Measurements from ENCODE around the gene ARHGAP36.

ARHGAP36 gene

DNA sequence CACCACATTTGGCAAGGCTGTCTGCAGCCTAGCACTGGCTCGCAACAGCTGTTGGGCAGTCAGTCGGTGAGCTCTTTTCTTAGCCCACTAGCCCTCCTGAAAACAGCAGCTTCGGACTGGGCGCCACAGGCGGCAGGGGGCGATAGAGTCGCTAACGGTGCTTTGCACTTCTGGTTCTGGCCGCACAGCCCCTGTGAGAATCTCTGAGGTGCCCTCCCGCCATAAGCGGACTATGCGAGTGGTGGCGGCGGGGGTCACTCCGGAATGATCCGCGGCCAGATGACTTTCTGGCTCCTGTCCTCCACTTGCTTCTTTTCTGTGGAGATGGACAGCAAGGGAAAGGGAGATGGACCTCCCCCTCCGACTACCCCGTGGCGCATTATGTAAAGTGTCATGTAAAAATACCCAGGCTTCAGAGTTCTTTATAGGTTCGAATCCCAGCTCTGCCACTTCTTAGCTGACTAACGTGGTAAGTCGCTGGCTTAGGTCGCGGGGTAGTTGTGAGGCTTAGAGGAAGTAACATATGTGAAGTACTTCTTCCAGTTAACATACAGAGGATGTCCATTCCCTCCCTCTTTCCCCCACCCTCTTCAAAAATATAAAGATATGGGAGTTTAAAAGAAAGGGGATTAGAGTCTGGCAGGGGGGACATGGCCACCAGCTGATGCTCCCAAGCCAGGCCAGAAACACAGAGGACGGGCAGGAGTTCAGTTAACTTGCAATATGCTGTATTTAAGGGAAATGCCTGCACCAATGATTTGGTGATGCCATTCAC, 11.0 kb downstream of the ARHGAP36 start:
- DNase-seq (ENCODE audit: low read depth in 2 of 3, low spot score in 2 of 3), result no peak

DNA sequence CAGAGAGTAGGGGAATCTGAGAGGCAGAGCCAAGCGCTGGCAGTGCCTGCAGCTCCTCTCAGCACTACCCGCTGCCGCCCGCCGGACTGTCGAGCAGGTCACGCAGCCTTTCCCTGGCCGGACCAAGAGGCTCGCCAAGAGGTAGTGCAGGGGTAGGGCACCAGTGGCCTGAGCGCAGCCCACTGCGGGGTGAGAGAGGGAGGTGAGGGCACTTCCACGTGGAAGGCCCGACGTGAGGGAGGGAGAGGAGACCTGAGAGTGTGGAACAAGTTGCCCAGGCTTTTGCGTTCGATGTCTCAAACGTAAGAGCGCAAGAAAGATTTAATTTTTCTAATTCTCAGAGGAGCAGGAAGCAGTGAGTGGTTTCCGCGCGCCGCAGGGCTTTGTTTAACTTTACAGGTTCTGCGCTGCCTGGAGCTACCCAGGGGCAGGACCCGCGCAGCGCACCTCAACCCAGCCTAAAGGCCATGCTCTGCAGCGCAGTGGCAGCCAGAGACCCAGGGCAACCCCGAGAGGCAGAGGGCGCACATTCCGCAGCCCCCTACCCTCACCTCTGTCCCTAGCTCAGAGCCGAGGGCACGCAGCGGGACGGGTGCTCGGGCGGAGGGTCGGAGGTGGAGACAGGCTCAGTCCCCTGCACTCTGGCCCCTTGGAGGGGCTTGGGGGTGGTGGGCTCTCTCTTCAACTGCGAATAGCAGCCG, 14.9 kb downstream of the ARHGAP36 start:
- DNase-seq (ENCODE audit: low read depth in 2 of 3, low spot score in 2 of 3), result no peak

DNA sequence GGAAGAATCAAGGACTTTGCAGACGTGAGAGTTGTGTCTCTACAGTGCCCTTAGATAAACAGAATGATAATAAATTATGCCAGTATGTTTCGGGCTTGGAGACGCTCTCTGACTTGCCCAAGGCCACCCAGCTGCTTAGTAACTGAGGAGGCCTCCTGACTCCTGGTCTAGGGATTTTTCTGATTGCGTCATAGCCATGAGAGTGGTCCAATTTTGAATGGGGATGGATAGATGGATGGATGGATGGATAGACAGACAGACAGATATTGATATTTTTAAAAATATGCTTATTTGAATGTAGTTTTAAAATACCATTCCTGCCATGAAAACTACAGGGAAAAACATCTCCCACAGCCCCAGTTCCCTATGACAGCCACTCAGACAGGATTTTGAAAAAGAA, 15.5 kb downstream of the ARHGAP36 start:
- no peak for DNase-seq (ENCODE audit: low read depth in 2 of 3, low spot score in 2 of 3)

DNA sequence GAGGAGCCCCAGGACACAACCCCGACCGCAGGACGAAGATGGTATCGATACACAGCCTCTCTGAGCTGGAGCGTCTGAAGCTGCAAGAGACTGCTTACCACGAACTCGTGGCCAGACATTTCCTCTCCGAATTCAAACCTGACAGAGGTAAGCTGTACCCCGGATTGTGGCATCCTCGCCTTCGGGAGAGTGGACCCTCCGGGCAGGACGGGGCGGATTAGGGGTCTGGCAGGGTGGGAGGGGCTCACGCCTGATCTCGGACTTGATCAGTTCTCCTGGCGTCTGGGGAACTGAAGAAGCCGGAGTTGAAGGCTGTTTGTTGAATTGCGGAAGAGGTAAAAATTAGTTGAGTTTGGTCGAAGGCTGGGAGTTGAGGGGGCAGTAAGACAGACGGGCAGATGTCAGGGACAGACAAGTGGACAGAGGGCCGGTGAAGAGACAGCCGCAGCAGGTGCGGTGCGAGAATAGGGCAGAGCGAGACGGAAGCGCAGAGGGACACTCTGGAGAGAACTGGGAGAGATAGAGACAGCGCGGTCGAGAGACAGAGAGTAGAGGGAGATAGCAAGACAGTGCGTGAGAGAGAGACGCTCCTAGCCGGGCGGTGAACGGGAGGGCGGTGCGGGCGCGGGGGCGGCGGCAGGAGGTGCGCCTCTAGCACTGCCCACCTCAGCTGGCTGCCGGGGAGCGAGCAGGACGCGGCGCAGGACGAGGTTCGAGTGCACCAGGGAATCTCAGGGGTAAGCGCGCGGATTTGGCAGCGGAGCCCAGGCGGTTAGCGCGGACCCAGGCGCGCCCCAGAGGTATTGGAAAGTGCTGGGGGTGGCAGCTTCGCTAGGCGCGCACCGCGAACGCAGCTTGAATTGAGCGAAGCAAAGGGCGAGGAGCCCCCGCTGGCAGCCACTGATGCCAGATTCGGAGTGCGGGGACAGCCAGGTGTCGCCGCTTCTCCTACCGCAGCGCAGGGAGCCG, 23.9 kb downstream of the ARHGAP36 start:
- no peak for DNase-seq (ENCODE audit: low read depth in 2 of 3, low spot score in 2 of 3)

DNA sequence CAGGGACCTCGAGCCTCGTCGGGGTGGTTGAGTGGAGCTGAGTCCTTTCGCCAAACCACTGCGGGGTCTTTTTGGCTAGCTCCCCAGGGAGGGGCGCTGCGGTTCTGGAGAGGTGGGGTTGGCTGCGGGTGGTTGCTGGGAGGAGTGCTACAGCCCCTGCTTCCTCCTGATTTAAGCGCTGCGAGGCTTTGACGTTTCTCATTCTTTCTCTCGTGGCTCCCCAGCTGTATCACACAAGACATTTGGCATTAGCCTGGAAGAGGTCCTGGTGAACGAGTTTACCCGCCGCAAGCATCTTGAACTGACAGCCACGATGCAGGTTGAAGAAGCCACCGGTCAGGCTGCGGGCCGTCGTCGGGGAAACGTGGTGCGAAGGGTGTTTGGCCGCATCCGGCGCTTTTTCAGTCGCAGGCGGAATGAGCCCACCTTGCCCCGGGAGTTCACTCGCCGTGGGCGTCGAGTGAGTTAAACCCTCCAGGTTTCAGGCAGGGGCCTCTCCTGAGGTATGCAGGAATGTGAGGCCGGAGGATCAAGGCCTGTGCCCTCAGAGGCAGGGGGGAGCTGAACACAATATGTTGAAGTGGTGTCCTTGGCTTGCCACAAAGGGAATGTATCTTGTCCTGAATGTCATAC, 25.5 kb downstream of the ARHGAP36 start:
- DNase-seq (ENCODE audit: low read depth in 2 of 3, low spot score in 2 of 3), result no peak

DNA sequence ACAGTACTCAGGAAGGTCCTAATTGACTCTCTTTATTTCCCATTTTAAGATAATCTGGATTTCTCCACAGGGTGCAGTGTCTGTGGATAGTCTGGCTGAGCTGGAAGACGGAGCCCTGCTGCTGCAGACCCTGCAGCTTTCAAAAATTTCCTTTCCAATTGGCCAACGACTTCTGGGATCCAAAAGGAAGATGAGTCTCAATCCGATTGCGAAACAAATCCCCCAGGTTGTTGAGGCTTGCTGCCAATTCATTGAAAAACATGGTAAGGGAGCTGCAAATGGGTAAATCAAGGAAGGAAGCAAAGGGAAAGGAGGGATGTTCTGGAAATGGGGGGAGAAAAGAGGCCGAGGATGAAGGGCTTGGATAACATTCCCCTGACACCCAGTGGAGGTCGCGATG, 26.0 kb downstream of the ARHGAP36 start:
- no peak for DNase-seq (ENCODE audit: low read depth in 2 of 3, low spot score in 2 of 3)

DNA sequence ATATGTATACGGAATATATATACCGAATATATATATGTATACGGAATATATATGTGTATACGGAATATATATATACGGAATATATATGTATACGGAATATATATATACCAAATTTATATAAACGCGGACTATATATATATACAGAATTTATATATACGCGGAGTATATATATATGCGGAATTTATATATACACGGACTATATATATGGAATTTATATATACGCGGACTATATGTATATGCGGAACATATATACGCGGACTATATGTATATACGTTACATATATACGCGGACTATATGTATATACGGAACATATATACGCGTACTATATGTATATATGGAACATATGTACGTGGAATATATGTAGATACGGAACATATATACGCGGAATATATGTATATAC, 78.6 kb downstream of the ARHGAP36 start:
- DNase-seq (ENCODE audit: low read depth in 2 of 3, low spot score in 2 of 3), result no peak

DNA sequence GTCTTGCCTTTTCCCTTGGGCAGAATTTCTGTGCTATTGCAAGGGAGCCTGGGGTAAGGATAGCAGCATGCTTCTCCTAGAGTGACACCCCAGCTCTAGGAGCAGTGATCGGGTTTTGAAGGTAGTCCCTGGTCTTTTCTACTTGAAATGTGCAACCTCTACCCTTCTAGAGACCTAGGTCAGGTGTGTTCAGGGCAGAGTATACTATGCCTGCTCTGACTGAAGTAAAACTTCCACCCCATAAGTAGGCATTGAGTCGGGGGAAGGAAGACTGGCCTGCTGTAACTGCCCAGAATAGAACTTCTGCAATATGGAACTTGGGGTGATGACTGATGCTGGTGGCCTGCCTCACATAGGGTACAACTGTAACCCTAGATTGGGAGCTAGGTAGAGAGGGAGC, 80.9 kb downstream of the ARHGAP36 start:
- no peak for DNase-seq (ENCODE audit: low read depth in 2 of 3, low spot score in 2 of 3)
